Raji (cell line): ENCODE measurements around the gene MSANTD3.

Experiments used
- POLR2A ChIP-seq: IDR thresholded peaks from 2 replicates; pipeline ENCODE4 v1.6.1; 2011; ENCODE audit warnings: low read depth, low read length, control low read depth; ENCODE audit not compliant: insufficient read depth

MSANTD3 gene

GRCh38 chr9:100425758-100426157 is 1.2 kb upstream of the MSANTD3 start:
- no peak for TF ChIP-seq POLR2A

DNA sequence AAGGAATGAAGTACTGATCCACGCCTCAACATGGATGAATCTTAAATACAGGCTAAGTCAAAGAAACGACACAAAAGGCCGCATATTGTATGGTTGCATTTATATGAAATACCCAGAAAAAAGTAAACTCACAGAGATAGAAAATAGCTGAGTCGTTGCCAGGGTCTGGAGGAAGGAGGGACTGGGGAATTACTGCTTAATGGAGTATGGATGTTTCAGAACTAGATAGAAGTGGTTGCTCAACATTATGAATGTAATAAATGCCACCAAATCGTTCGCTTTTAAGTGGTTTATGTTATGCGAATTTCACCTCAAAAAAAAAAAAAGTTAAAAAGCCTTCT is 784 bp upstream of the MSANTD3 start:
- TF ChIP-seq POLR2A: no peak

- no peak for TF ChIP-seq POLR2A
These were observed 672 bp downstream of the MSANTD3 start for GRCh38 chr9:100427366-100428263.

DNA sequence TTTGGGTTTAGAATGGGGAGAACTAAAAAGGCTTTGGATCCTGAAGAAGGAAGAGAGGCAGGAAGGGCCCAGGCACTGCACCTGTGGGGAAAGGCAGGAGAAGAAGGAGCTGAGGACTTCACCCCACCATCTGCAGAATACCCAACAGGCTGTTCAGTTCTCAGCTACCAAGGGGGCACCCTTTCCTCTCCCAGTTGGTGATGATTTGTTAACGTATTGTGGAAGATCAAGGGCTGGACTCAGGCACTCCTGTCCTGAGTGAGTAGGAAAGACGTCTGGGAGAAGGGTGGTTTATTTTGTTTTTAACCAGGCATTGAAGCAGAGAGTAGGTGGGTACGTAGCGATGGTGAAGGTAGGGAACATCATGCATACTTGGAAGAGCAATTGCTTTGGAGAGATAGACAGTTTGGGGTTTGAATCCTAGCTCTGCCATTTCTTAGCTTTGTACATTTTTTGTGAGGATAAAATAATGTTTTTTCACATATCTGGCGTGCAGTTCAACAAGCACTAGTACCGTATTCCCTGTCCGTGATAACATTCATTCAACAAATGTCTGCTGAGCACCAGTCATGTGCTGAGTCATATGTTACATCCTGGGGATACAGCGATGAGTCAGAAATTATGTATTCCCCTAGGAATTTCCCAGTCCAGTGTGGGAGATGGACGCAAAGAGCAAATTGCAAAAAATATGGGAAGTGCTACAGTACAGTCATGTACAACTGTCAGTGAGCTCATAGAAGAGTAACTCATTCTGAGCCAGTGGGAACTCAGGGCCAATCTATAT is 2.1 kb downstream of the MSANTD3 start:
- no peak for TF ChIP-seq POLR2A

- no peak for TF ChIP-seq POLR2A
These were observed 3.5 kb downstream of the MSANTD3 start for GRCh38 chr9:100430286-100430940.

GRCh38 chr9:100431886-100432285 is 4.9 kb downstream of the MSANTD3 start:
- no peak for TF ChIP-seq POLR2A

DNA sequence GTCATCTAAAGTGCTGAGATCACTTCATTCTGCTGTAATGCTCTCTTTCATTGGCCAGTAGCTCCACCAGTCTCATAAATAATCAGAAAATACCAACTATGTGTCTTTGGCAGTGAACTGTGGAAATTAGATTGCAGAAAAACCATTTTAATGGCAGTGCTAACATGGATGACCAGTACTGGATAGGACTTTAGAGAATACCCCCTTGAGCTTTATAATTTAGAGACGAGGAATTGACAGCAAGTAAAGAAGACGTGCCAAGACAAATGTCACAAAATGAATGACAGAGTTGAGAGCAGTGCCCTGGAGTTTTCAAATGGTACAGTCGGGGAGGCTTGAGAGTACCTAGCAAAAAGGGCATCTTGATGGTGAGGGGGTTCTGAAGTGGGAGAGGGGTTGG is 5.8 kb downstream of the MSANTD3 start:
- TF ChIP-seq POLR2A: no peak

DNA sequence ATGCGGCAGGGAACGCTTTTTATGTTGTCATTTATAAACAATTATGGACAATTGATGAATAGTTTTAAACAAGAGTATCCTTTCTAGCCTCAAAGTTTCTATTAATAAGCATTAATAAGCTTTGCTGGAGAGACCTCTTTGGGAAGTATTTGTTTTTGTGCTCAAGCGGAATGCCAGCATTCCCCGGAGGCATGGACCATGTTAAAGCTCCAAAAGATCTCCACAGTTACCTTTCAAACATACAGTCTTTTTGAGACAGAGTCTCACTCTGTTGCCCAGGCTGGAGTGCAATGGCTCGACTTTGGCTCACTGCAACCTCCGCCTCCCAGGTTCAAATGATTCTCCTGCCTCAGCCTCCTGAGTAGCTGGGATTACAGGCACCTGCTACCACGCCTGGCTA is 9.6 kb downstream of the MSANTD3 start:
- TF ChIP-seq POLR2A: no peak

DNA sequence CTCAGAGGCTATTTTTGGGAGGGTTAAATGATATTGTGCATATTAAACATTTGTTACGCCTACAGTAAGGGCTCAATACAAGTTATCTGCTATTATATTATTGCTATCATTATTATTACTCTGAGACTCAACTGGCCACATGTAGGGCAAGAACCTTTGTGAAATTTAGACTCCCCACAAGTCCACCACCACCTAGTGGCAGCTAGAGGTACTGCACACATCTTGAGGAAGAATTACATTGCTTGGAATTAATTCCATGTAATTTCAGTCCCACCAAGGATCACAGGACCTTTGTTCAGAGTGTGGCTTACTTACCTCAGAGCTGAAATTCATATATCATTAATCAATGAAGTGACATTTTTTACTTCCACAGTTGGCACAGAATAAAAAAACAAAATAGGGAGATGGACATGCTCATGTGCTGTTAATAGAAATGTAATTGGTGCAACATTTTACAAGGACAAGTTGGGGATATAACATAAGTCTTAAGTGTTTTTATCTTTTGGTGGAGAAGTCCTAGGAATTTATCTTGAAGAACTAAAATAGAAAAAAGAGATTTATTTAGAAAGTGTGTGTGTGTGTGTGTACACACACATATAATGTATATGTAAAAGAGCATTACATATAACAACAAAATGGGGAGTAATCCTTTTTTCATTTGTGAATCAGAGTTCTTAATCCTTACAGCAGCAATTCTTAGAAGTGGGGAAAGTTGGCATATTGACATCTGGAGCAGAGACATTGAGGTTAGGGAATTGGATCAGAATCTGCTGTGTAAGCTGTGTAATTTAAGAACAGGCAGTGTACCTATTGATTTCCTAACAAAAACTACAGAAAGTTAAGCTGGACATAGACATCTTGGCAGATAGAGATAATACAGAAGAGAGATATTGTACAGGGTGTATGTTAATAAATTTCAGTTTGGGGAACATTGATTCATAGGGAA is 11.2 kb downstream of the MSANTD3 start:
- no peak for TF ChIP-seq POLR2A

- no peak for TF ChIP-seq POLR2A
These were observed 13.1 kb downstream of the MSANTD3 start for GRCh38 chr9:100440071-100440470.

GRCh38 chr9:100441911-100442361 is 15.0 kb downstream of the MSANTD3 start:
- TF ChIP-seq POLR2A: no peak

GRCh38 chr9:100443781-100444768 is 17.1 kb downstream of the MSANTD3 start:
- no peak for TF ChIP-seq POLR2A

DNA sequence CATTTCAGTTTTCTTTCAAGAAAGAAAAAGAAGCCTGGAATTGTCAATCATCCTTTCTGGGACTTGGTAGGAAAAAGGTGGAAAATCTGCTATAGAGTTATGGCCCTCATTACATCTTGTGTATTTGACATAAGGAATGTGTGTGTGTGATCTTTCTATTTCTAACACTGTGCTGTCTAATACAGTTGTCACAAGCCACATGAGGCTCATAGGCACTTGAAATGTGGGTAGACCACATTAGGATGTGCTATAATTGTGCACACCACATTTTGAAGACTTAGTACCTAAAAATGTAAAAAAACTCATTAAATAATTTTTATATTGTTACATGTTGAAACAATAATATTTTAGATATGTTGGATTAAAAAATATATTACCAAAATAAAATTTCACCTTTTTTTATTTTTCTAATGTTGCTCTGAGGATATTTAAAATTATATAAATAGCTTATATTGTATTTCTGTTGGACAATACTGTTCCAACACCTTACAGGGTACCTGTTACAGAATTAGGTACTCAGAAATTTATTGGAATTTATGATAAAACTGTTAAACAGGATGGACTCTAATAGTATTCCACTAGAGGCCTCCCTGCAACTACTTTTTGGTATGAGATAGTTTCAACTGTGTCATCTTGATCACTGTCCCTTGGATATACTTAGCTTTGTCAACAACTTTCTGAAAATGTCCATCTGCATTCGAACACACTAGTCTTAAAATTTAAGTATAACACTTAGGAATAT is 18.4 kb downstream of the MSANTD3 start:
- no peak for TF ChIP-seq POLR2A
